OCI-LY7 (cell line): Measurements from ENCODE around the gene CHEK2. TPM values are rescaled to one million over a fixed set of nuclear protein-coding genes. Genes with fewer than 3 reads are reported as not detected.
"Not testable (repeated sequence)": the region's sequence is repeated elsewhere in the genome, so short reads cannot be mapped to it uniquely, and the experiment has no call there.

ENCODE experiments used
- BruUV-seq: library from RNA; stranded (reverse); fragments of 400-500 nt; replicated peaks from 2 replicates; lab custom pipeline; 2021; lab: Mats Ljungman, UMichigan
- CTCF ChIA-PET: fragments of 300-600 bp; sonication (Branson Sonifier 250); formaldehyde crosslinking; loops from one replicate; lab custom pipeline; 2022; ENCODE audit warnings: antibody characterized with exemption; ENCODE audit not compliant: unreplicated experiment; lab: Charles Lee
- POLR2A ChIA-PET: fragments of 300-600 bp; sonication (Branson Sonifier 250); formaldehyde crosslinking; loops from one replicate; lab custom pipeline; 2022; ENCODE audit warnings: antibody characterized with exemption; lab: Charles Lee
- DNase-seq: peaks from one replicate; pipeline ENCODE4 v3.0.0-alpha.2; 2015; ENCODE audit warnings: low spot score
- H2AFZ ChIP-seq: fragments of 200-600 bp; sonication (generic), shearing (Covaris generic); 2 replicates; pipeline ENCODE4 v1.6.1; 2014; ENCODE audit warnings: mild to moderate bottlenecking, antibody characterized with exemption, low read length, moderate library complexity
- H3K27ac ChIP-seq: fragments of 200-600 bp; sonication (generic); 2 replicates; pipeline ENCODE4 v1.5.1; 2014; ENCODE audit warnings: mixed run types, low read depth, mild to moderate bottlenecking, moderate library complexity, low read length, inconsistent platforms; ENCODE audit not compliant: poor library complexity, severe bottlenecking
- H3K36me3 ChIP-seq: fragments of 200-600 bp; sonication (generic); 2 replicates; pipeline ENCODE4 v1.6.1; 2014; ENCODE audit warnings: mild to moderate bottlenecking, antibody characterized with exemption, low read length, moderate library complexity, mixed read lengths; ENCODE audit not compliant: insufficient read depth
- H3K4me1 ChIP-seq: fragments of 200-600 bp; sonication (generic); 2 replicates; pipeline ENCODE4 v1.5.1; 2014; ENCODE audit warnings: mild to moderate bottlenecking, low read length; ENCODE audit not compliant: insufficient read depth, poor library complexity, severe bottlenecking
- H3K4me2 ChIP-seq: fragments of 200-600 bp; sonication (generic); 2 replicates; pipeline ENCODE4 v1.6.1; 2014; ENCODE audit warnings: mild to moderate bottlenecking, low read length
- H3K4me3 ChIP-seq: fragments of 200-600 bp; sonication (generic); 2 replicates; pipeline ENCODE4 v1.5.1; 2014; ENCODE audit warnings: mild to moderate bottlenecking, low read depth, low read length; ENCODE audit not compliant: poor library complexity, severe bottlenecking
- H3K79me2 ChIP-seq: fragments of 200-600 bp; sonication (generic); 2 replicates; pipeline ENCODE4 v1.6.1; 2016; ENCODE audit warnings: low read depth, mild to moderate bottlenecking, low read length, moderate library complexity, mixed read lengths; ENCODE audit not compliant: insufficient read depth
- H3K9me2 ChIP-seq: fragments of 200-600 bp; sonication (generic); 2 replicates; pipeline ENCODE4 v1.6.1; 2016; ENCODE audit warnings: mild to moderate bottlenecking, low read length, mixed read lengths; ENCODE audit not compliant: insufficient read depth
- H3K9me3 ChIP-seq: fragments of 200-600 bp; sonication (generic); 2 replicates; pipeline ENCODE4 v1.6.1; 2014; ENCODE audit warnings: mild to moderate bottlenecking, mixed run types, low read length, mixed read lengths
- H4K20me1 ChIP-seq: fragments of 200-600 bp; sonication (generic); 2 replicates; pipeline ENCODE4 v1.6.1; 2014; ENCODE audit warnings: mild to moderate bottlenecking, antibody characterized with exemption, low read length, moderate library complexity, mixed read lengths; ENCODE audit not compliant: insufficient read depth
- EZH2phosphoT487 ChIP-seq: fragments of 200-600 bp; sonication (generic); IDR thresholded peaks from 2 replicates; pipeline ENCODE4 v1.6.1; 2018; ENCODE audit warnings: low read depth, borderline replicate concordance, mild to moderate bottlenecking, mixed run types, antibody characterized with exemption, low read length, moderate library complexity, mixed read lengths
- intact Hi-C: fragments of 100-400 bp; cut with micrococcal nuclease; formaldehyde crosslinking; loops from one replicate; pipeline ENCODE4 v1.10.0; 2022; ENCODE audit not compliant: unreplicated experiment
- total RNA-seq, 2 experiments: library from RNA; depleted of rRNA in 1 of 2; stranded (reverse); fragments of >200 nt in 1 of 2; shearing (Covaris generic) in 1 of 2; gene quantifications; 2 replicates each; pipeline ENCODE4 v1.2.3, GENCODE V29; 2014 to 2022
- TF ChIP-seq, protein P1 (sequence below): fragments of 200-600 bp; sonication (generic); conservative IDR thresholded peaks from 2 replicates; pipeline ENCODE4 v1.5.1; 2014; ENCODE audit warnings: mild to moderate bottlenecking, antibody characterized with exemption, low read length, moderate library complexity, mixed read lengths

Gene CHEK2
- total RNA-seq, 2 experiments from 2014 or later: 49.3 to 77.4 TPM

DNA sequence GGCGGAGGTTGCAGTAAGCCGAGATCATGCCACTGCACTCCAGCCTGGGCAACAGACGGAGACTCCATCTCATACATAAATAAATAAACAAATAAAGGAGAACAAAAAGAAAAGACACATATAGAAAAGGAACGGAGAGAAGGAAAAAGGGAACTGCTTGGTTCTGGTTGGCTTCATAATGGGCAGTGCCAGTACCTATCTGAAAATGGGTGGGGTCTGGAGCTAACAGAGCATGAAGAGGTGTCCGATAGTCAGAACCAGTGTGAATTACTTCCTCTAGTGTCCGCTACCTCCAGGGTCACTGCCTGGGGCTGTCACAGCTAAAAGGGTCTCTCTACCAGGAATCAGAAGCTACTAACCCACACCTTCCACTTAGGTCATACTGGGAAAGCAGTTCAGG is 34.8 kb downstream of the CHEK2 start:
- TF ChIP-seq, protein P1, sequence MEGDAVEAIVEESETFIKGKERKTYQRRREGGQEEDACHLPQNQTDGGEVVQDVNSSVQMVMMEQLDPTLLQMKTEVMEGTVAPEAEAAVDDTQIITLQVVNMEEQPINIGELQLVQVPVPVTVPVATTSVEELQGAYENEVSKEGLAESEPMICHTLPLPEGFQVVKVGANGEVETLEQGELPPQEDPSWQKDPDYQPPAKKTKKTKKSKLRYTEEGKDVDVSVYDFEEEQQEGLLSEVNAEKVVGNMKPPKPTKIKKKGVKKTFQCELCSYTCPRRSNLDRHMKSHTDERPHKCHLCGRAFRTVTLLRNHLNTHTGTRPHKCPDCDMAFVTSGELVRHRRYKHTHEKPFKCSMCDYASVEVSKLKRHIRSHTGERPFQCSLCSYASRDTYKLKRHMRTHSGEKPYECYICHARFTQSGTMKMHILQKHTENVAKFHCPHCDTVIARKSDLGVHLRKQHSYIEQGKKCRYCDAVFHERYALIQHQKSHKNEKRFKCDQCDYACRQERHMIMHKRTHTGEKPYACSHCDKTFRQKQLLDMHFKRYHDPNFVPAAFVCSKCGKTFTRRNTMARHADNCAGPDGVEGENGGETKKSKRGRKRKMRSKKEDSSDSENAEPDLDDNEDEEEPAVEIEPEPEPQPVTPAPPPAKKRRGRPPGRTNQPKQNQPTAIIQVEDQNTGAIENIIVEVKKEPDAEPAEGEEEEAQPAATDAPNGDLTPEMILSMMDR: no peak
- TF ChIP-seq EZH2phosphoT487: no peak
- peak; percentile 25 for DNase-seq
- no peaks in the 10 kb centered on the region for H3K79me2 ChIP-seq
- no peaks in the 10 kb centered on the region for H4K20me1 ChIP-seq
- CTCF ChIA-PET: no interaction called here
- no peak overlapping the region for H3K27ac ChIP-seq
- H3K36me3 ChIP-seq: peaks cover 75% of the 10 kb centered on the region
- H3K9me2 ChIP-seq: no peaks in the 10 kb centered on the region
- POLR2A ChIA-PET: no interaction called here
- H3K4me1 ChIP-seq: peaks cover 12% of the 10 kb centered on the region
- BruUV-seq: no TSS peak
- H3K9me3 ChIP-seq: no peaks in the 10 kb centered on the region
- no peak overlapping the region for H3K4me3 ChIP-seq
- no peak overlapping the region for H2AFZ ChIP-seq
- intact Hi-C loops: no loop called here
- H3K4me2 ChIP-seq: peak overlapping the region; percentile 20; the same call in 1 of the 2 replicates

DNA sequence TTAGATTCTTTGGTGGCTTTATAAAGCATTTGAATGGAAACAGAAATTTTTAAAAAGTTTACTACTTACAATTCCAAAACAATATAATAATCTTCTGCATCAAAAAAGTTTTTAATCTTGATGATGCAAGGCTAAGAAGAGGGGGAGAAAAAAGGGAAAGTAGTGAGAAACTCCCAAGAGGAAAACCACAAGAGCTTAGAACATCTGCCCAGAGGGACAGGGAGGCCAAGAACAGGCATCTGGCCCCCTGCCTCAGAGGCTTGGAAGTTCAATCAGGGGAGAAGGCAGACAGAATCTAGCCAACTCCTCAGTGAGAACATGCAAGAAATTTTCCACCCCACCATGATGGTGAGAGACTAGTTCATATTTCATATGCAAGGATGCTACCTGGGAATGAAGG is 38.2 kb downstream of the CHEK2 start:
- Histone ChIP-seq H4K20me1 (no peaks in the 10 kb centered on the region), H3K4me1 (peaks cover 12% of the 10 kb centered on the region), H3K9me2 (no peaks in the 10 kb centered on the region), H3K27ac (no peak overlapping the region), H3K36me3 (peaks cover 57% of the 10 kb centered on the region), H2AFZ (no peak overlapping the region), H3K4me3 (no peak overlapping the region), H3K4me2 (no peak overlapping the region), H3K9me3 (no peaks in the 10 kb centered on the region), H3K79me2 (no peaks in the 10 kb centered on the region)
- intact Hi-C loops: loop anchor here (5.0 kb wide), 1 partner anchor 751 kb away; no protein-coding TSS in a partner anchor
- TF ChIP-seq EZH2phosphoT487: no peak
- TF ChIP-seq, protein P1: no peak
- DNase-seq: no peak
- no TSS peak for BruUV-seq
- CTCF ChIA-PET: no interaction called here
- POLR2A ChIA-PET: no interaction called here

DNA sequence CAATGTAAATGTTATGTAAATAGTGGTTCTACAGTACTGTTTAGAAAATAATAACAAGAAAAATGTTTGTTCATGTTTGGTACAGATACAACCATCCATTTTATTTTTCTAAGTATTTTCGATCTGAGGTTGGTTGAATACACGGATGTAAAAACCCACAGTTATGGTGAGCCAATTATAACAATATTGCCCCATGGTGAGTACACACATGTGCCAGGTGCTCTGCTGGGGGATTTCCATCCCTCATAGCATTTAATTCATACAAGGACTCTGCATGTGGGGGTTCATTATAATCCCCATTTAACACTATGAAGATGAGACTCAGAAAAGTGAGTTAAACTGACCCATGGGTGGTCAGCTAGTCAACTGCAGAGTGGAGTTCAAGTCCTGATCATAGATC is 38.7 kb downstream of the CHEK2 start:
- no peak for TF ChIP-seq EZH2phosphoT487
- Histone ChIP-seq H3K79me2 (no peaks in the 10 kb centered on the region), H3K9me2 (no peaks in the 10 kb centered on the region), H3K9me3 (no peaks in the 10 kb centered on the region), H2AFZ (no peak overlapping the region), H3K36me3 (peaks cover 58% of the 10 kb centered on the region), H3K4me2 (no peak overlapping the region), H3K4me3 (no peak overlapping the region), H3K4me1 (peaks cover 12% of the 10 kb centered on the region), H3K27ac (no peak overlapping the region), H4K20me1 (no peaks in the 10 kb centered on the region)
- POLR2A ChIA-PET: no interaction called here
- DNase-seq: no peak
- intact Hi-C loops: loop anchor here (5.0 kb wide), 1 partner anchor 751 kb away; no protein-coding TSS in a partner anchor
- CTCF ChIA-PET: no interaction called here
- BruUV-seq: no TSS peak

DNA sequence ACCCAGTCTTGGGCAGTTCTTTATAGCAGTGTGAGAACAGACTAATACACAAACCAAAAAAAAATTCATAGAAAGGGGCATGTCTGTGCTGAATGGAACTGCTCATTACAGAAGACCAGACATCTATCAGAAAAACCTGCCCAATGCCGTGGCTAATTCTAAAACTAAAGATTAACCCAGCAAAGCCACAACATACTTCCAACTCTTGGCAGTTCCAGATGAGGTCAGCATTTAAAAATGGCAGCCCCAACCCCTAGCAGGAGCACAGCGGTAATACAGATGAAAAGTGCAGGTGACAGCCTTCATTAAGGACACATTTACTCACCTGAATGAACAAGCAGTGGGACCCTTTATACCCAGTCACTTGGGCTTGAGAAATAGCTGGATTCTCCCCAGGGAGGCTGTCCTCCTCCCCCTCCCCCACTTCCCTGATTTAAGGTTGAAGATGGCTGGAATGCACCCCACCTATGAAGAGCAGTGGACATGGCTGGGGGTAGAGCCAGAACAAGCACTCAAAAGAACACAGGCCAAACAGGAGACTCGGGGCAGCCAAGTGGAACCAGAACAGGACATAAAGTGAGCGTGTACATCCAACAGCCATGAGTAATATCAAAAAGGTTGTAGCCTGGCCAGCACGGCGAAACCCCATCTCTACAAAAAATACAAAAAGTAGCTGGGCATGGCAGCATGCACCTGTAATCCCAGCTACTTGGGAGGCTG is 48.4 kb downstream of the CHEK2 start:
- H3K4me1 ChIP-seq, POLR2A ChIA-PET, BruUV-seq, H3K9me3 ChIP-seq, H2AFZ ChIP-seq, intact Hi-C loops, H3K27ac ChIP-seq, H3K79me2 ChIP-seq, H3K4me3 ChIP-seq, H3K9me2 ChIP-seq, H3K4me2 ChIP-seq, H4K20me1 ChIP-seq, CTCF ChIA-PET, DNase-seq: not testable (repeated sequence)
- peaks cover 36% of the 10 kb centered on the region for H3K36me3 ChIP-seq

DNA sequence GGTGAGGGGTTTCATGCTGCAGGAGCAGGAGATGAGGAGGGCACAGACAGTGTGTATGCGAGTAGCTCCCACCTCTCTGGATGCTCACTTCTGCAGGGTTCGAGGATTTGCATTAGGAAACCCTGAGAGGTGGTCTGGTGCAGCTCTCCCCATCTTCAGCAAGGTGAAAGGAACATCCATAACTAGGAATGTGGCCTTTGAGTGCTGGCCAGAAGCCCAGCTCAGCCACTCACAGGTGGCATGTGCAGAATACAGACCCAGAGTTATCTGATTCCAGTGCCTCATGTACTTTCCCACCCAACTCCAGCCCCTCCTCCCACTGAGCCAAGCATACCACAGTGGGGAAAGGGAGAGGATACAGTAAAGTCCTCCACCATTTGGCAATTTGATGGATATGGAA is 51.8 kb downstream of the CHEK2 start:
- CTCF ChIA-PET, H3K9me2 ChIP-seq, H3K4me3 ChIP-seq, H3K9me3 ChIP-seq, intact Hi-C loops, H3K79me2 ChIP-seq, H3K4me2 ChIP-seq, DNase-seq, H3K4me1 ChIP-seq, H4K20me1 ChIP-seq, H3K27ac ChIP-seq, POLR2A ChIA-PET, H2AFZ ChIP-seq, BruUV-seq: not testable (repeated sequence)
- peaks cover 32% of the 10 kb centered on the region for H3K36me3 ChIP-seq
